ENCODE results near the gene UXS1. TPM values are rescaled to one million over a fixed set of nuclear protein-coding genes. Genes with fewer than 3 reads are reported as not detected.

Gene UXS1
- polyA plus RNA-seq, 1 of the 3 experiments (the other 2 are of a cell fraction): 55.9 TPM

- TF ChIP-seq, protein P1, sequence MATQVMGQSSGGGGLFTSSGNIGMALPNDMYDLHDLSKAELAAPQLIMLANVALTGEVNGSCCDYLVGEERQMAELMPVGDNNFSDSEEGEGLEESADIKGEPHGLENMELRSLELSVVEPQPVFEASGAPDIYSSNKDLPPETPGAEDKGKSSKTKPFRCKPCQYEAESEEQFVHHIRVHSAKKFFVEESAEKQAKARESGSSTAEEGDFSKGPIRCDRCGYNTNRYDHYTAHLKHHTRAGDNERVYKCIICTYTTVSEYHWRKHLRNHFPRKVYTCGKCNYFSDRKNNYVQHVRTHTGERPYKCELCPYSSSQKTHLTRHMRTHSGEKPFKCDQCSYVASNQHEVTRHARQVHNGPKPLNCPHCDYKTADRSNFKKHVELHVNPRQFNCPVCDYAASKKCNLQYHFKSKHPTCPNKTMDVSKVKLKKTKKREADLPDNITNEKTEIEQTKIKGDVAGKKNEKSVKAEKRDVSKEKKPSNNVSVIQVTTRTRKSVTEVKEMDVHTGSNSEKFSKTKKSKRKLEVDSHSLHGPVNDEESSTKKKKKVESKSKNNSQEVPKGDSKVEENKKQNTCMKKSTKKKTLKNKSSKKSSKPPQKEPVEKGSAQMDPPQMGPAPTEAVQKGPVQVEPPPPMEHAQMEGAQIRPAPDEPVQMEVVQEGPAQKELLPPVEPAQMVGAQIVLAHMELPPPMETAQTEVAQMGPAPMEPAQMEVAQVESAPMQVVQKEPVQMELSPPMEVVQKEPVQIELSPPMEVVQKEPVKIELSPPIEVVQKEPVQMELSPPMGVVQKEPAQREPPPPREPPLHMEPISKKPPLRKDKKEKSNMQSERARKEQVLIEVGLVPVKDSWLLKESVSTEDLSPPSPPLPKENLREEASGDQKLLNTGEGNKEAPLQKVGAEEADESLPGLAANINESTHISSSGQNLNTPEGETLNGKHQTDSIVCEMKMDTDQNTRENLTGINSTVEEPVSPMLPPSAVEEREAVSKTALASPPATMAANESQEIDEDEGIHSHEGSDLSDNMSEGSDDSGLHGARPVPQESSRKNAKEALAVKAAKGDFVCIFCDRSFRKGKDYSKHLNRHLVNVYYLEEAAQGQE (IDR thresholded peaks at IDR 0.05; ENCODE audit: low read depth, low read length): no peak
Measured at GRCh38 chr2:106124905-106125549, 69.1 kb downstream of the UXS1 start (continued).

GRCh38 chr2:106124106-106124756 lies 69.9 kb downstream of the UXS1 start:
- H3K4me3 ChIP-seq (ENCODE audit: low read depth in 2 of 2, low read length in 1 of 2): no peak overlapping the region
- no peak overlapping the region for H2AFZ ChIP-seq (ENCODE audit: low read depth)
- H3K9me3 ChIP-seq: no peaks in the 10 kb centered on the region
- ChIA-PET POLR2A (no interaction called here), CTCF (interaction anchor here (0.7 to 0.9 kb wide), 2 partner anchors 21 to 439 kb away, joined by 3 read pairs; no protein-coding TSS in a partner anchor)
- WGBS (ENCODE audit: low lambda C conversion rate): 81% methylated on average over 3 of the region's 3 CpGs
- DNase-seq: no peak
- peaks cover 0 to 3% of the 10 kb centered on the region in 2 experiments; a peak in 1 of 4 replicates for H3K4me1 ChIP-seq (ENCODE audit: control insufficient read depth in 1 of 2, insufficient read depth in 2 of 2, low read depth in 1 of 2, low read length in 1 of 2)
- H3K27me3 ChIP-seq (ENCODE audit: insufficient read depth): no peaks in the 10 kb centered on the region
- no peak for TF ChIP-seq USF1 (IDR thresholded peaks at IDR 0.05; ENCODE audit: borderline replicate concordance, low read depth)
- no peak for TF ChIP-seq MAX (IDR thresholded peaks at IDR 0.05; ENCODE audit: low read depth)
- TF ChIP-seq EP300 (IDR thresholded peaks at IDR 0.05; ENCODE audit: borderline replicate concordance in 1 of 2, low read depth in 1 of 2, low read length in 1 of 2): no peak
- TF ChIP-seq CHD2 (IDR thresholded peaks at IDR 0.05; ENCODE audit: low read length, partially characterized antibody): no peak
- TF ChIP-seq RFX5 (IDR thresholded peaks at IDR 0.05; ENCODE audit: low read length): no peak
- TF ChIP-seq USF2 (IDR thresholded peaks at IDR 0.05; ENCODE audit: borderline replicate concordance, low read depth, low read length): no peak
- no peak for TF ChIP-seq YY1 (IDR thresholded peaks at IDR 0.05; ENCODE audit: low read depth)
- TF ChIP-seq TCF12 (IDR thresholded peaks at IDR 0.05): no peak
- TF ChIP-seq RAD21 (IDR thresholded peaks at IDR 0.05; ENCODE audit: low read length): no peak
- TF ChIP-seq MXI1 (IDR thresholded peaks at IDR 0.05; ENCODE audit: low read depth, low read length): no peak
- no peaks in the 10 kb centered on the region for H3F3A ChIP-seq (replicated peaks; ENCODE audit: insufficient read depth)
- no peak overlapping the region for H3K4me2 ChIP-seq
- H3K9me2 ChIP-seq: no peaks in the 10 kb centered on the region
- H3K36me3 ChIP-seq (replicated peaks in 1 of 2; ENCODE audit: control insufficient read depth in 1 of 2, insufficient read depth in 2 of 2, low read length in 1 of 2): peaks cover 5 to 32% of the 10 kb centered on the region in 2 experiments
- H3K79me2 ChIP-seq (ENCODE audit: insufficient read depth): no peaks in the 10 kb centered on the region
- H3K27ac ChIP-seq (ENCODE audit: low read depth in 2 of 2, low read length in 1 of 2): no peak overlapping the region
- H4K20me1 ChIP-seq (ENCODE audit: insufficient read depth): no peaks in the 10 kb centered on the region
- no peak overlapping the region for H3K9ac ChIP-seq
